Esophagus squamous epithelium (tissue), 5 donors: ENCODE data around the gene BRAF. TPM values are rescaled to one million over a fixed set of nuclear protein-coding genes. Genes with fewer than 3 reads are reported as not detected.

Source experiments
- DNase-seq: peaks from one replicate; lab custom pipeline; 2025; lab: John Stamatoyannopoulos, UW
- H3K27ac ChIP-seq, 4 donors: fragments of 200-600 bp; sonication (generic); one replicate each; pipeline ENCODE4 v1.5.1; 2016 to 2019; ENCODE audit warnings: mild to moderate bottlenecking in 1 of 4
- H3K27me3 ChIP-seq, 4 donors: fragments of 200-600 bp; sonication (generic); 1 replicate in 3 of 4; 2 replicates in 1 of 4; pipeline versions ENCODE4 v1.5.1 to v1.6.0; 2017 to 2021; ENCODE audit warnings: antibody characterized with exemption in 1 of 4
- H3K36me3 ChIP-seq, 3 donors: fragments of 200-600 bp; sonication (generic); one replicate each; pipeline ENCODE4 v1.5.1; 2016 to 2019
- H3K4me1 ChIP-seq, 3 donors: fragments of 200-600 bp; sonication (generic); one replicate each; pipeline ENCODE4 v1.5.1; 2017 to 2019
- H3K4me3 ChIP-seq, 4 donors: fragments of 200-600 bp; sonication (generic); 1 replicate in 3 of 4; 2 replicates in 1 of 4; pipeline ENCODE4 v1.5.1; 2016 to 2019; ENCODE audit warnings: mild to moderate bottlenecking in 2 of 4, moderate library complexity in 1 of 4
- H3K9me3 ChIP-seq, 3 donors: fragments of 200-600 bp; sonication (generic); one replicate each; pipeline ENCODE4 v1.5.1; 2016 to 2019
- POLR2A ChIP-seq, 4 donors: fragments of 450-650 bp; IDR thresholded peaks; one replicate each; pipeline ENCODE4 v1.6.1; 2017; ENCODE audit warnings: antibody characterized with exemption in 4 of 4, mild to moderate bottlenecking in 4 of 4, moderate library complexity in 3 of 4
- WGBS, 2 donors: methylation state at CpG; one replicate each; pipeline ENCODE4 v1.1.5; 2018; 5-methylcytosine and 5-hydroxymethylcytosine counted together
- intact Hi-C: fragments of 100-400 bp; cut with DNase I; formaldehyde crosslinking; loops from one replicate; pipeline ENCODE4 v1.15.0; 2022
- total RNA-seq, 4 donors: library from RNA; depleted of rRNA; stranded (reverse); fragments of >200 nt; gene quantifications; one replicate each; pipeline ENCODE4 v1.1.0, GENCODE V29; 2016
- TF ChIP-seq, protein P1 (sequence below), 6 experiments: fragments of 450-650 bp in 4 of 6; fragments of 200-600 bp in 2 of 6; sonication (generic) in 2 of 6; IDR thresholded peaks; one replicate each; pipeline ENCODE4 v1.5.1; 2016 to 2019; ENCODE audit warnings: antibody characterized with exemption in 6 of 6, mild to moderate bottlenecking in 4 of 6, moderate library complexity in 4 of 6
- donor health status: DM: yes; HTN: yes; CAD: no.

BRAF gene
- total RNA-seq, 4 donors from 2014 or later: 10.0 to 40.6 (median 20.6) TPM

DNA sequence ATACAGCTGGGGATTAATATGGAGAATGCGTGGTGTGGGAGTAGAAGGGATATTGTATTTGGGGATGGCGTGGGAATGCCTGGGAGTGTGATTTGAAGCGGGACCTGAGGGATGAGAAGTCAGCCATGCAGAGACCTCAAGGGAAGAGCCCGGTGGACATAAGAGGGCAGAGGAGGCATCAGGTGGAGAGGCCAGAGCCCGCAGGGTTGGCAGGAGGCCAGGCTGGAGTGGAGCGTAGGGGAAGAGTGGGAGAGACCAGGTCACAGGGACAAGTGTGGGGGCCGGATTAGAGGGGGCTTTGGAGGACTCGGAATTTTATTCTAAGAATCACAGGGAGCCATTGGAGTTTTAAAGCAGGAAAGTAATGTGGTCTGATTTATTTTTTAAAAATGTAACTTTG, 226.3 kb downstream of the BRAF start:
- H3K9me3 ChIP-seq: no peaks in the 10 kb centered on the region
- intact Hi-C loops: no loop called here
- DNase-seq: no peak
- WGBS, 2 donors: 84% methylated on average over 8 of the region's 8 CpGs
- TF ChIP-seq, protein P1, sequence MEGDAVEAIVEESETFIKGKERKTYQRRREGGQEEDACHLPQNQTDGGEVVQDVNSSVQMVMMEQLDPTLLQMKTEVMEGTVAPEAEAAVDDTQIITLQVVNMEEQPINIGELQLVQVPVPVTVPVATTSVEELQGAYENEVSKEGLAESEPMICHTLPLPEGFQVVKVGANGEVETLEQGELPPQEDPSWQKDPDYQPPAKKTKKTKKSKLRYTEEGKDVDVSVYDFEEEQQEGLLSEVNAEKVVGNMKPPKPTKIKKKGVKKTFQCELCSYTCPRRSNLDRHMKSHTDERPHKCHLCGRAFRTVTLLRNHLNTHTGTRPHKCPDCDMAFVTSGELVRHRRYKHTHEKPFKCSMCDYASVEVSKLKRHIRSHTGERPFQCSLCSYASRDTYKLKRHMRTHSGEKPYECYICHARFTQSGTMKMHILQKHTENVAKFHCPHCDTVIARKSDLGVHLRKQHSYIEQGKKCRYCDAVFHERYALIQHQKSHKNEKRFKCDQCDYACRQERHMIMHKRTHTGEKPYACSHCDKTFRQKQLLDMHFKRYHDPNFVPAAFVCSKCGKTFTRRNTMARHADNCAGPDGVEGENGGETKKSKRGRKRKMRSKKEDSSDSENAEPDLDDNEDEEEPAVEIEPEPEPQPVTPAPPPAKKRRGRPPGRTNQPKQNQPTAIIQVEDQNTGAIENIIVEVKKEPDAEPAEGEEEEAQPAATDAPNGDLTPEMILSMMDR (IDR thresholded peaks at IDR 0.05): no peak
- no peak for TF ChIP-seq POLR2A (IDR thresholded peaks at IDR 0.05)
- peaks cover 12 to 27% (median 22%) of the 10 kb centered on the region in 3 donors for H3K4me1 ChIP-seq
- no peak overlapping the region for H3K4me3 ChIP-seq
- H3K27me3 ChIP-seq: no peaks in the 10 kb centered on the region
- peaks cover 0 to 13% (median 0%) of the 10 kb centered on the region in 3 donors for H3K36me3 ChIP-seq
- no peak overlapping the region for H3K27ac ChIP-seq

DNA sequence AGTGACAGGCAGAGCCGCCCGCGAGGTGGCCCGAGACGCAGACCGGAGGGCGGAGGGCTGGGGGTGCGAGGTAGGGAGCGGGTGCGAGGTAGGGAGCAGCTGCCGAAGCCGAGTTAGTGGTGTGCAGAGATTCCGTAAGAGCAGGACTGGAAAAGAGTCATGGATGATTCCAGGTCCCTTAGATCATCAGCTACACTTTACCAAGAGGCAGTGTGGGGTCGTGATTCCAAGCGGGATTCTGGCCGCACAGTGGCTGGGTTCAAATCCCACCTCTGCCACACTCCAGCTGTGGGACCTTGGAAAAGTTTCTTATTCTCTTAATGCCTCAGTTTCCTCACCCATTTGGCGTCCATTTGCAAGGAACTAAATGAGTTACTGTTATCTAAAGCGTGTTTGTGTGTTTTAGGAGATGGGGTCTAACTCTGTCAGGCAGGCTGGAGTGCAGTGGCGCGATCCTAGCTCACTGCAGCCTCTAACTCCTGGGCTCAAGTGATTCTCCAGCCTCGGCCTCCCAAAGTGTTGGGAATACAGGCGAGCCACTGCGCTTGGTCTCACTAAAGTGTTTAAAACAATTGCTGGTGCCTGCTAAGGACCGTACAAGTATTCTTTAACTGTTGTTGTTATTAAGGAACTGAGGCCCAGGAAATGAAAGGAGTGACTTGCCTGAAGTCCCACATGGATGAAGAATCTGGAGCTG, 227.1 kb downstream of the BRAF start:
- Histone ChIP-seq H3K4me1 (peaks cover 12 to 27% (median 22%) of the 10 kb centered on the region in 3 donors), H3K9me3 (no peaks in the 10 kb centered on the region), H3K4me3 (peak overlapping the region; percentile 67 to 94 (median 78)), H3K36me3 (peaks cover 0 to 16% (median 0%) of the 10 kb centered on the region in 3 donors), H3K27me3 (no peaks in the 10 kb centered on the region), H3K27ac (peak overlapping the region; percentile 92 to 96 (median 94))
- WGBS, 2 donors: 10 to 42% methylated on average over 12 to 19 of the region's 24 CpGs
- TF ChIP-seq POLR2A (IDR thresholded peaks at IDR 0.05): no peak
- TF ChIP-seq, protein P1 (IDR thresholded peaks at IDR 0.05): no peak
- no peak for DNase-seq
- intact Hi-C loops: no loop called here

DNA sequence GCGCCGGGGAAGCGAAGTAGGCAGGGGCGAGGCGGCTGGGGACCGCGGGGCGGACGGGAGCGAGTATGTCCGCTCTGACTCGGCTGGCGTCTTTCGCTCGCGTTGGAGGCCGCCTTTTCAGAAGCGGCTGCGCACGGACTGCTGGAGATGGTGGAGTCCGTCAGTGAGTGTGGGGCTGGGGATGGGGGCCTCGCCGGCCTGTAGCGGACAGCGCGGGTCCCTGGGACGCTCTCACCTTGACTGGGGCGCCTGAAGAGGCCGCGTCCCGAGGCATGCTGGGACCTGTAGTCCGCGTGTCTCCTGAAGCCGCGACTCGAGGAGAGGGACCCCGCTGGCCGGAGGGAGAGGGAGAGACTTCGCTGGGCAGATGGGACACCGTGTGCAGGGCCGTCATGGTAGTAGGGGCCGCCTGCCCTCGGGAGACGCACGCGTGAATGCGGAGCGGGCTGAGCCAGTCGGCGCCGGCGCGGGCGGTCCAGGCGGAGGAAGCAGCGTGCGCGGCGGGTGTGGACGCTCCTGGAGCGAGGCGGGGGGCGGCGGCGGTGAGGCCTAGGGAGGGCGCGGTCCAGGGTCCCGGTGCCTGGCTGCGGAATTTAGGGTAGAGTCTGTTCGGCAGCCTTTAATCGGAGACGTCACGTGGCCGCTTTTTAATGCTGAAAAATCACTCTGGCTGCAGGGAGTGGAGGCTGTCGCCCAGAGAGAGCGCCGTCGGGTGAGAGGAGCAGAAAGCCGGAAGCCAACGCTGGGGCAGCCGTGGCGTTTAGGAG, 227.9 kb downstream of the BRAF start, which contains the start of gene NDUFB2:
NDUFB2 (plus strand) TSS at position 29 of the 767 bp plus-strand sequence; CDS start at position 66, 37 bp downstream.
- intact Hi-C loops: no loop called here
- TF ChIP-seq POLR2A (IDR thresholded peaks at IDR 0.05): peak in 3 of 4 donors; percentile 68 to 89 (median 72)
- TF ChIP-seq, protein P1 (IDR thresholded peaks at IDR 0.05): peak in 1 of 6 experiments; percentile 21
- Histone ChIP-seq H3K4me1 (peaks cover 12 to 27% (median 22%) of the 10 kb centered on the region in 3 donors), H3K27me3 (no peaks in the 10 kb centered on the region), H3K27ac (peak within 1 kb of the TSS; percentile 92 to 96 (median 94)), H3K4me3 (peak within 1 kb of the TSS; percentile 67 to 94 (median 78)), H3K9me3 (no peaks in the 10 kb centered on the region), H3K36me3 (peaks cover 0 to 23% (median 0%) of the 10 kb centered on the region in 3 donors)
- 0% methylated on average over 6 to 18 of the region's 82 CpGs for whole genome bisulfite sequencing, 2 donors
- DNase-seq: peak; percentile 50

DNA sequence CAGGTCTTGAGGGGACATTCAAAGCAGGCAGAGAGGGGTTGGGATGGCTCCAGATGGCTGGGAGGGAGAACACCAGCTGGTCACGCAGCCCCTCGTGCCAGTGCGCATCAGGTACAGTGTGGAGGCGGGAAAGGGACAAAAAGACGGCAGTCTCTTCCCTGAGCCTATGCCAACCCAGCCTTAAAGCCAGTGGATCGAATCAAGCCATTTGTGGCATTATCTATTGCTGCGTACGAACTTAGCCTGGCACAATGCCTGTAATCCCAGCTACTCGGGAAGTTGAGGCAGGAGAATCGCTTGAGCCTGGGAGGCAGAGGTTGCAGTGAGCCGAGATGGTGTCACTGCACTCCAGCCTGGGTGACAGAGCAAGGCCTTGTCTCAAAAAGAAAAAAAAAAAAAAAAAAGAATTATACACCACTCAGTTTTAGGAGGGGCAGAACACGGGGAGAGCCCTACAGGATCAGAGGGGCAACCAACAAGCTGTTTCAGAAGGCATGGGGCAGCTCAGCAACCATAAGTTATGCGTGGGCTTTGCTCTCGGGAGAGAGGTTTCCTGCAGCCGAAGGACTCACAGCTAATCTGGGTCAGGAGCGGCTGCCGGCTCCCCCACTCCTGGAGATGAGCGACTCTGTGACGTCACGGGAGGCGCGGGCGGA, 228.6 kb downstream of the BRAF start:
- peak overlapping the region; percentile 92 to 96 (median 94) for H3K27ac ChIP-seq
- intact Hi-C loops: no loop called here
- peak; percentile 54 for DNase-seq
- no peaks in the 10 kb centered on the region for H3K27me3 ChIP-seq
- no peaks in the 10 kb centered on the region for H3K9me3 ChIP-seq
- 0 to 7% methylated on average over 5 to 6 of the region's 23 CpGs for WGBS, 2 donors
- TF ChIP-seq, protein P1 (IDR thresholded peaks at IDR 0.05): no peak
- TF ChIP-seq POLR2A (IDR thresholded peaks at IDR 0.05): no peak
- peaks cover 12 to 27% (median 22%) of the 10 kb centered on the region in 3 donors for H3K4me1 ChIP-seq
- H3K4me3 ChIP-seq: peak overlapping the region; percentile 67 to 94 (median 78)
- H3K36me3 ChIP-seq: peaks cover 0 to 30% (median 0%) of the 10 kb centered on the region in 3 donors
